ENCODE results near the gene MRTFA.

MRTFA gene

GRCh38 chr22:40405178-40406062 is 231.1 kb downstream of the MRTFA start:
- H3K27ac ChIP-seq, result no peak overlapping the region
- no peak for TF ChIP-seq CTCF (conservative IDR thresholded peaks at IDR 0.05)
- no peak for TF ChIP-seq ZFX (IDR thresholded peaks at IDR 0.05)

GRCh38 chr22:40404251-40405177 is 232.0 kb downstream of the MRTFA start:
- TF ChIP-seq CTCF (conservative IDR thresholded peaks at IDR 0.05) (no peak), ZFX (IDR thresholded peaks at IDR 0.05) (no peak)
- H3K27ac ChIP-seq, result no peak overlapping the region

GRCh38 chr22:40403651-40404050 is 232.9 kb downstream of the MRTFA start:
- H3K27ac ChIP-seq, result no peak overlapping the region
- TF ChIP-seq CTCF (conservative IDR thresholded peaks at IDR 0.05), result no peak
- no peak for TF ChIP-seq ZFX (IDR thresholded peaks at IDR 0.05)

GRCh38 chr22:40403141-40403540 is 233.4 kb downstream of the MRTFA start:
- TF ChIP-seq ZFX (IDR thresholded peaks at IDR 0.05), result no peak
- no peak for TF ChIP-seq CTCF (conservative IDR thresholded peaks at IDR 0.05)
- no peak overlapping the region for H3K27ac ChIP-seq

GRCh38 chr22:40401981-40402406 is 234.5 kb downstream of the MRTFA start:
- TF ChIP-seq ZFX (IDR thresholded peaks at IDR 0.05) (no peak), CTCF (conservative IDR thresholded peaks at IDR 0.05) (no peak)
- no peak overlapping the region for H3K27ac ChIP-seq

DNA sequence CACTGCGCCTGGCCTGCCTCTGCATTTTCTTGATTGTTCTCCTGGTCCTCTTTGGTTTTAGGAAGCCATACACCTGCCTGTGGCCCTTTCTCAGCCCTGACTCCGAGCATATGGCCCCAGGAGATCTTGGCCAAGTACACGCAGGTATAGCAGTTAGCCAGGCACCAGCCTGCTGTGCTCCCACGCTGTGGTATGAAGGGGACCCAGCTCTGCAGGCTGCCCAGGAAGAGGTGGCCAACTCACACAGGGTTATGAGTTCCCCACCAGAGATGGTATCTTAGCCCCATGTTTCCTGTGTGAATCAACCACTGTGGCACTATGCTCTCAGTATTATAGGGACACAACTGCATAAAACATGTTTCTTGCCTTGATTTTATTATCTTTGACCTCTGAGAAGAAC is 235.0 kb downstream of the MRTFA start:
- TF ChIP-seq ZFX (IDR thresholded peaks at IDR 0.05) (no peak), CTCF (conservative IDR thresholded peaks at IDR 0.05) (no peak)
- no peak overlapping the region for H3K27ac ChIP-seq

DNA sequence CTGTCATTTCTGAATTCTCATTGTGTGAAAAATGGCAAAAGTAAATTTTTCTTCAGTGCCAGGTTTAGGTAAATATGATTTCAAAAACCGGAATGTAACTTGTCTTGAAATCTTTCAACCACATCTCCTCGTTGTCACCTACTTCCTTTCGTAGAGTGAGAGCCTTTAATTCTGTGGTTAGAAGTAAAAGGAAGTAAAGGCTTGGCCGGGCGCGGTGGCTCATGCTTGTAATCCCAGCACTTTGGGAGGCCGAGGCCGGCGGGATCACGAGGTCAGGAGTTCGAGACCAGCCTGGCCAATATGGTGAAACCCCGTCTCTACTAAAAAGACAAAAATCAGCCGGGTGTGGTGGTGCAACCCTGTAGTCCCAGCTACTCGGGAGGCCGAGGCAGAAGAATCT is 236.4 kb downstream of the MRTFA start:
- H3K27ac ChIP-seq, result no peak overlapping the region
- TF ChIP-seq ZFX (IDR thresholded peaks at IDR 0.05) (no peak), CTCF (conservative IDR thresholded peaks at IDR 0.05) (no peak)
